HepG2 (cell line): ENCODE data around the gene WNT7A. TPM values are rescaled to one million over a fixed set of nuclear protein-coding genes. Genes with fewer than 3 reads are reported as not detected.

Experiments
- ATAC-seq: fragments of 200-7000 bp; cut with Tn5 transposase; 3 replicates; pipeline ENCODE4 v1.9.1; 2020; ENCODE audit warnings: mild to moderate bottlenecking, moderate library complexity
- BruUV-seq: library from RNA; stranded (reverse); fragments of 400-500 nt; replicated peaks from 2 replicates; lab custom pipeline; 2021; lab: Mats Ljungman, UMichigan
- CTCF ChIA-PET: fragments of 300-600 bp; formaldehyde crosslinking; extraction: SDS; loops from one replicate; lab custom pipeline; 2021; ENCODE audit warnings: low total read pairs, inconsistent platforms, low intra/inter-chr PET ratio; lab: Yijun Ruan, JAX
- POLR2A ChIA-PET: fragments of 350-600 bp; sonication (Branson Sonifier 250); formaldehyde crosslinking; loops from one replicate; lab custom pipeline; 2020; ENCODE audit warnings: antibody characterized with exemption, inconsistent platforms; lab: Yijun Ruan, JAX
- DNase-seq: peaks from one replicate; pipeline ENCODE4 v3.0.0-alpha.2; 2015; ENCODE audit warnings: low spot score
- FAIRE-seq: peaks from 3 replicates; lab custom pipeline; 2011; peaks lifted over from hg19 to GRCh38; lab: Jason Lieb, UNC
- H2AFZ ChIP-seq: one replicate; pipeline ENCODE4 v1.6.1; 2011; ENCODE audit warnings: low read length, inconsistent platforms
- H3K27ac ChIP-seq: fragments of 300-600 bp; 3 replicates; pipeline ENCODE4 v1.8.0; 2011; ENCODE audit warnings: mixed run types, mild to moderate bottlenecking, mixed read lengths, low read length, inconsistent platforms; ENCODE audit not compliant: insufficient read depth; ENCODE audit errors: extremely low read length
- H3K27me3 ChIP-seq, 2 experiments: fragments of 200-600 bp in 1 of 2; 2 replicates in 1 of 2; 3 replicates in 1 of 2; pipeline versions ENCODE4 v1.6.0 to v1.8.0; 2011; ENCODE audit warnings: low read length in 2 of 2, mild to moderate bottlenecking in 2 of 2, moderate library complexity in 2 of 2, inconsistent platforms in 1 of 2; ENCODE audit not compliant: insufficient read depth in 2 of 2, control insufficient read depth in 1 of 2
- H3K36me3 ChIP-seq, 2 experiments: fragments of 200-600 bp in 1 of 2; replicated peaks in 1 of 2; 2 replicates in 1 of 2; 3 replicates in 1 of 2; pipeline versions ENCODE4 v1.5.1 to v1.8.0; 2011; ENCODE audit warnings: low read length in 2 of 2, inconsistent platforms in 1 of 2; ENCODE audit not compliant: insufficient read depth in 2 of 2, control insufficient read depth in 1 of 2
- H3K4me1 ChIP-seq: 2 replicates; pipeline ENCODE4 v1.5.1; 2012; ENCODE audit warnings: low read length, inconsistent platforms; ENCODE audit not compliant: insufficient read depth
- H3K4me2 ChIP-seq: 2 replicates; pipeline ENCODE4 v1.6.0; 2011; ENCODE audit warnings: low read depth, low read length, inconsistent platforms
- H3K4me3 ChIP-seq, 3 experiments: fragments of 200-600 bp in 1 of 3; sonication (generic), shearing (Covaris generic) in 1 of 3; replicated peaks in 1 of 3; 2 replicates each; pipeline ENCODE4 v1.5.1; 2011 to 2016; ENCODE audit warnings: low read length in 3 of 3, inconsistent platforms in 2 of 3, low read depth in 2 of 3, mild to moderate bottlenecking in 2 of 3, control low read depth in 1 of 3, mixed read lengths in 1 of 3; ENCODE audit not compliant: insufficient read depth in 1 of 3
- H3K79me2 ChIP-seq: one replicate; pipeline ENCODE4 v1.6.1; 2011; ENCODE audit warnings: low read length, inconsistent platforms; ENCODE audit not compliant: insufficient read depth
- H3K9ac ChIP-seq: 2 replicates; pipeline ENCODE4 v1.6.0; 2011; ENCODE audit warnings: mild to moderate bottlenecking, low read depth, low read length, inconsistent platforms; ENCODE audit not compliant: insufficient read depth
- H3K9me3 ChIP-seq: 2 replicates; pipeline ENCODE4 v1.5.1; 2012; ENCODE audit warnings: mild to moderate bottlenecking, low read length
- H4K20me1 ChIP-seq: 2 replicates; pipeline ENCODE4 v1.6.0; 2011; ENCODE audit warnings: inconsistent platforms, mild to moderate bottlenecking, low read length, moderate library complexity; ENCODE audit not compliant: insufficient read depth
- BCL3 ChIP-seq: sonication (generic); formaldehyde crosslinking; IDR thresholded peaks from 2 replicates; pipeline ENCODE4 v1.5.1; 2020; ENCODE audit warnings: mild to moderate bottlenecking, missing genetic modification reagents, moderate library complexity
- DBP ChIP-seq: sonication (generic); formaldehyde crosslinking; IDR thresholded peaks from 2 replicates; pipeline ENCODE4 v1.4.0; 2020; ENCODE audit warnings: missing genetic modification reagents; ENCODE audit errors: not compliant biosample characterization
- FOXO1 ChIP-seq: sonication (generic); formaldehyde crosslinking; IDR thresholded peaks from 2 replicates; pipeline ENCODE4 v1.4.0; 2020; ENCODE audit warnings: missing genetic modification reagents
- HDAC1 ChIP-seq: sonication (generic); formaldehyde crosslinking; IDR thresholded peaks from 2 replicates; pipeline ENCODE4 v1.5.1; 2020; ENCODE audit warnings: mild to moderate bottlenecking, missing genetic modification reagents
- PBX3 ChIP-seq: sonication (generic); formaldehyde crosslinking; IDR thresholded peaks from 2 replicates; pipeline ENCODE4 v1.8.1; 2023; ENCODE audit warnings: missing genetic modification reagents, inconsistent platforms, borderline replicate concordance
- SATB2 ChIP-seq: sonication (generic); formaldehyde crosslinking; IDR thresholded peaks from 2 replicates; pipeline ENCODE4 v1.5.0; 2020; ENCODE audit warnings: missing genetic modification reagents
- SSRP1 ChIP-seq: IDR thresholded peaks from 2 replicates; pipeline ENCODE4 v1.6.1; 2016; ENCODE audit warnings: control low read depth
- TFDP2 ChIP-seq: sonication (generic); formaldehyde crosslinking; IDR thresholded peaks from 2 replicates; pipeline ENCODE4 v1.4.0; 2020; ENCODE audit warnings: missing genetic modification reagents
- ZBTB1 ChIP-seq: sonication (generic); formaldehyde crosslinking; IDR thresholded peaks from 2 replicates; pipeline ENCODE4 v1.4.0; 2020; ENCODE audit warnings: missing genetic modification reagents, borderline replicate concordance
- ZBTB38 ChIP-seq: sonication (generic); formaldehyde crosslinking; IDR thresholded peaks from 2 replicates; pipeline ENCODE4 v1.5.1; 2020; ENCODE audit warnings: mild to moderate bottlenecking, missing genetic modification reagents
- ZFYVE20 ChIP-seq: sonication (generic); formaldehyde crosslinking; IDR thresholded peaks from 2 replicates; pipeline ENCODE4 v1.8.0; 2023; ENCODE audit warnings: low read depth, mild to moderate bottlenecking, moderate library complexity, missing genetic modification reagents, borderline replicate concordance
- ZNF44 ChIP-seq: sonication (generic); formaldehyde crosslinking; IDR thresholded peaks from 2 replicates; pipeline ENCODE4 v1.5.1; 2020; ENCODE audit warnings: mild to moderate bottlenecking, missing genetic modification reagents
- ZNF510 ChIP-seq: sonication (generic); formaldehyde crosslinking; IDR thresholded peaks from 2 replicates; pipeline ENCODE4 v1.4.0; 2020; ENCODE audit warnings: low read depth, mild to moderate bottlenecking, missing genetic modification reagents
- WGBS: methylation state at CpG from one replicate; pipeline ENCODE4 v1.1.6; 2017; ENCODE audit warnings: low lambda C conversion rate; 5-methylcytosine and 5-hydroxymethylcytosine counted together
- in situ Hi-C: cut with HindIII; loops from 2 replicates; pipeline ENCODE4 v1.10.0; 2017; ENCODE audit warnings: low pct_unique_long_range_greater_than_20kb; ENCODE audit not compliant: extremely low pct_ligation_motif_present
- intact Hi-C: fragments of 100-400 bp; cut with micrococcal nuclease; formaldehyde crosslinking; loops from one replicate; pipeline ENCODE4 v1.10.0; 2022; ENCODE audit not compliant: unreplicated experiment
- polyA plus RNA-seq, 8 experiments: library from polyadenylated mRNA; depleted of rRNA in 3 of 8; stranded (reverse) in 7 of 8; unstranded in 1 of 8; fragments of >200 nt; fragmentation: Illumina TruSeq in 4 of 8; extraction: Trizol in 4 of 8; gene quantifications; 2 replicates each; pipeline versions ENCODE4 v1.2.1 to v1.2.3, GENCODE V29; 2011 to 2016; ENCODE audit warnings: low read depth in 4 of 8, missing spikeins in 1 of 8, mixed read lengths in 1 of 8; ENCODE audit not compliant: insufficient read depth in 1 of 8
- total RNA-seq, 5 experiments: library from RNA; depleted of rRNA; stranded (reverse); fragments of >200 nt; fragmentation: Illumina TruSeq; extraction: Trizol; gene quantifications; 2 replicates each; pipeline ENCODE4 v1.2.3, GENCODE V29; 2016; ENCODE audit warnings: low read depth in 1 of 5
- TF ChIP-seq, protein P1 (sequence below): sonication (generic); formaldehyde crosslinking; IDR thresholded peaks from 2 replicates; pipeline ENCODE4 v1.5.0; 2020; ENCODE audit warnings: mild to moderate bottlenecking, missing genetic modification reagents

WNT7A gene
- total and polyA plus RNA-seq, 2 of the 13 experiments (the other 11 are each of a cell fraction or from before 2014, with no cell fraction given), result not detected

GRCh38 chr3:13852638-13853009 is 27.2 kb downstream of the WNT7A start (continued):
- no peak for TF ChIP-seq PBX3 (CRISPR knock-in tag)
- no peak for TF ChIP-seq DBP

DNA sequence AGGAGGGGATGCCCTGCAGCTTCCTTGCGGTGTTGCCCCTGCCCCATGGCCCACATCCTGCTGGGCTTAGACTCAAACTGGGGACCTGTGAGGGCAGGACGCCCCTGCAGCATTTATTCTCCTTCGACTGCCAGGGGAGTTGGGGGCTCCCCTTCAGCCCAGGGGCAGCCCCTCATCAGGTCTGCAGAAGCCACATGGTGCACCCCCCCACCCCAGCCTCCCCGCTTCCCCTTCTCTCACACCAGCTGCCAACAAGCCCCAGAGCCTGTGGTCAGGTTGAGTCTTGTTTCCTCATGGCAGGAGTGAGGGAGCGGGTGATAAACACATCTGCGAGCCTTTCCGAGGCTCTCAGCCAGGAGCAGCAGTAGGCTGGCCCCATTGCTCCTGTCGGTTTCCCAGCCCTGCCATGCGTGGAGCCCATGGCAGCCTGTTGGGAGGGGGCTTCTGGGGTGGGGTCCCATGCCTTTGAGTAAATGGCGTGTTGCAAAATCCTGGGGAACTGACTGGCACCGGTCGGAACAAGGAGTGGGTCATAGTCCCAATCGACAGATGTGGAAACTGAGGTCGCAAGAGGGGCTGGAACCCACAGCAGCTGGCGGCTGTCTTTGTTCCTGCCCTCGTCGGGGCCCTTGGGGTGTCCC is 27.8 kb downstream of the WNT7A start:
- no peak for FAIRE-seq
- ATAC-seq, result no peak
- Histone ChIP-seq H3K9ac (no peak overlapping the region), H3K9me3 (no peaks in the 10 kb centered on the region), H3K36me3 (no peaks in the 10 kb centered on the region), H3K79me2 (no peaks in the 10 kb centered on the region), H3K4me1 (no peaks in the 10 kb centered on the region), H3K4me2 (no peak overlapping the region), H4K20me1 (peaks cover 3% of the 10 kb centered on the region; the same call in 1 of the 2 replicates), H2AFZ (no peak overlapping the region), H3K4me3 (no peak overlapping the region), H3K27me3 (peaks cover 1 to 43% of the 10 kb centered on the region in 2 experiments; a peak in 4 of 5 replicates), H3K27ac (no peak overlapping the region)
- WGBS, result 48% methylated on average over 5 of the region's 17 CpGs
- CTCF ChIA-PET, result no interaction called here
- no TSS peak for BruUV-seq
- DNase-seq, result no peak
- TF ChIP-seq, protein P1, sequence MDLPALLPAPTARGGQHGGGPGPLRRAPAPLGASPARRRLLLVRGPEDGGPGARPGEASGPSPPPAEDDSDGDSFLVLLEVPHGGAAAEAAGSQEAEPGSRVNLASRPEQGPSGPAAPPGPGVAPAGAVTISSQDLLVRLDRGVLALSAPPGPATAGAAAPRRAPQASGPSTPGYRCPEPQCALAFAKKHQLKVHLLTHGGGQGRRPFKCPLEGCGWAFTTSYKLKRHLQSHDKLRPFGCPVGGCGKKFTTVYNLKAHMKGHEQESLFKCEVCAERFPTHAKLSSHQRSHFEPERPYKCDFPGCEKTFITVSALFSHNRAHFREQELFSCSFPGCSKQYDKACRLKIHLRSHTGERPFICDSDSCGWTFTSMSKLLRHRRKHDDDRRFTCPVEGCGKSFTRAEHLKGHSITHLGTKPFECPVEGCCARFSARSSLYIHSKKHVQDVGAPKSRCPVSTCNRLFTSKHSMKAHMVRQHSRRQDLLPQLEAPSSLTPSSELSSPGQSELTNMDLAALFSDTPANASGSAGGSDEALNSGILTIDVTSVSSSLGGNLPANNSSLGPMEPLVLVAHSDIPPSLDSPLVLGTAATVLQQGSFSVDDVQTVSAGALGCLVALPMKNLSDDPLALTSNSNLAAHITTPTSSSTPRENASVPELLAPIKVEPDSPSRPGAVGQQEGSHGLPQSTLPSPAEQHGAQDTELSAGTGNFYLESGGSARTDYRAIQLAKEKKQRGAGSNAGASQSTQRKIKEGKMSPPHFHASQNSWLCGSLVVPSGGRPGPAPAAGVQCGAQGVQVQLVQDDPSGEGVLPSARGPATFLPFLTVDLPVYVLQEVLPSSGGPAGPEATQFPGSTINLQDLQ (CRISPR knock-in tag), result no peak
- TF ChIP-seq SATB2 (no peak), ZBTB1 (CRISPR knock-in tag) (no peak), SSRP1 (CRISPR knock-in tag) (no peak), FOXO1 (no peak), ZBTB38 (CRISPR knock-in tag) (no peak), TFDP2 (CRISPR knock-in tag) (no peak), ZNF510 (CRISPR knock-in tag) (no peak), ZFYVE20 (no peak), HDAC1 (CRISPR knock-in tag) (no peak), BCL3 (CRISPR knock-in tag) (no peak), ZNF44 (CRISPR knock-in tag) (no peak)
- in situ Hi-C loops (no loop called here), intact Hi-C loops (no loop called here)
- POLR2A ChIA-PET, result no interaction called here
